OCI-LY1 (cell line): ENCODE results near the gene ABCC4.

Experiments
- EZH2 ChIP-seq: fragments of 200-600 bp; sonication (generic), shearing (Covaris generic); IDR thresholded peaks from 2 replicates; pipeline ENCODE4 v1.8.0; 2017; ENCODE audit warnings: borderline replicate concordance, mixed run types, mild to moderate bottlenecking, antibody characterized with exemption, low read length, moderate library complexity, mixed read lengths
- TF ChIP-seq, protein P1 (sequence below): fragments of 200-600 bp; sonication (generic), shearing (Covaris generic); IDR thresholded peaks from 2 replicates; pipeline ENCODE4 v1.5.1; 2017; ENCODE audit warnings: mild to moderate bottlenecking, antibody characterized with exemption, low read length, moderate library complexity, mixed read lengths

DNA sequence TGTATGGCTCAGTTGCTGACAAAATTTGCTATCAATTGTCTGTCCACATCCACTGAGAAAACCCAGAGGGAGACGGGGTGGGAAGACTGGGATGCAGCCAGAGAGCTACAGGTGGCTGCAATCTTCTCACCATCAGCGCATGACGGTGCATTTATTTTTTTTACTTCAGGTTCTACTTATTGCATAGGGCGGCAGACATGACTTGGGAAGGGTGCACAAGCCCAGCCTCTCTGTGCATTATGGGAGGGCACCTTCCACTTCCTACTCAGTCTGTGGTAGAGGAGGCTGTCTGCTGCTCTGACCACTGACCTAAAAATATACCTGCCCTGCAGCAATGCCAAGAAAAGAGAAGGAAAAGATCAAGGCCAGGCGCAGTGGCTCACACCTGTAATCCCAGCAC, 73.1 kb downstream of the ABCC4 start:
- TF ChIP-seq, protein P1, sequence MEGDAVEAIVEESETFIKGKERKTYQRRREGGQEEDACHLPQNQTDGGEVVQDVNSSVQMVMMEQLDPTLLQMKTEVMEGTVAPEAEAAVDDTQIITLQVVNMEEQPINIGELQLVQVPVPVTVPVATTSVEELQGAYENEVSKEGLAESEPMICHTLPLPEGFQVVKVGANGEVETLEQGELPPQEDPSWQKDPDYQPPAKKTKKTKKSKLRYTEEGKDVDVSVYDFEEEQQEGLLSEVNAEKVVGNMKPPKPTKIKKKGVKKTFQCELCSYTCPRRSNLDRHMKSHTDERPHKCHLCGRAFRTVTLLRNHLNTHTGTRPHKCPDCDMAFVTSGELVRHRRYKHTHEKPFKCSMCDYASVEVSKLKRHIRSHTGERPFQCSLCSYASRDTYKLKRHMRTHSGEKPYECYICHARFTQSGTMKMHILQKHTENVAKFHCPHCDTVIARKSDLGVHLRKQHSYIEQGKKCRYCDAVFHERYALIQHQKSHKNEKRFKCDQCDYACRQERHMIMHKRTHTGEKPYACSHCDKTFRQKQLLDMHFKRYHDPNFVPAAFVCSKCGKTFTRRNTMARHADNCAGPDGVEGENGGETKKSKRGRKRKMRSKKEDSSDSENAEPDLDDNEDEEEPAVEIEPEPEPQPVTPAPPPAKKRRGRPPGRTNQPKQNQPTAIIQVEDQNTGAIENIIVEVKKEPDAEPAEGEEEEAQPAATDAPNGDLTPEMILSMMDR = no peak
- no peak for TF ChIP-seq EZH2
